WTC11 (cell line): Measurements from ENCODE around the gene FAM228B. TPM values are rescaled to one million over a fixed set of nuclear protein-coding genes. Genes with fewer than 3 reads are reported as not detected.

Experiments
- ATAC-seq: fragments of 200-7000 bp; cut with Tn5 transposase; 2 replicates; pipeline ENCODE4 v1.10.0; 2021; ENCODE audit warnings: mild to moderate bottlenecking, moderate library complexity
- CTCF ChIA-PET: fragments of 300-600 bp; sonication (Branson Sonifier 250); formaldehyde crosslinking; loops from one replicate; lab custom pipeline; 2021; ENCODE audit warnings: antibody characterized with exemption; lab: Charles Lee
- POLR2A ChIA-PET: fragments of 350-600 bp; sonication (Branson Sonifier 250); formaldehyde crosslinking; loops from one replicate; lab custom pipeline; 2021; ENCODE audit warnings: antibody characterized with exemption; lab: Charles Lee
- DNase-seq: peaks from one replicate; pipeline ENCODE4 v3.0.0; 2021; ENCODE audit warnings: low spot score
- H3K27ac Mint-ChIP-seq: 2 replicates; pipeline ENCODE4 v1.8.0; 2021; ENCODE audit warnings: mixed read lengths
- H3K27me3 Mint-ChIP-seq: 2 replicates; pipeline ENCODE4 v1.8.0; 2021; ENCODE audit warnings: low read depth, mild to moderate bottlenecking, moderate library complexity, mixed read lengths
- H3K36me3 Mint-ChIP-seq: 2 replicates; pipeline ENCODE4 v1.8.0; 2021; ENCODE audit warnings: mixed read lengths
- H3K4me1 Mint-ChIP-seq: 2 replicates; pipeline ENCODE4 v1.8.0; 2022; ENCODE audit warnings: mixed read lengths
- H3K4me3 Mint-ChIP-seq: 2 replicates; pipeline ENCODE4 v1.8.0; 2021; ENCODE audit warnings: mild to moderate bottlenecking, moderate library complexity, mixed read lengths
- H3K9me3 Mint-ChIP-seq: 2 replicates; pipeline ENCODE4 v1.8.0; 2021; ENCODE audit warnings: mixed read lengths
- ATF2 ChIP-seq: sonication (generic); formaldehyde crosslinking; IDR thresholded peaks from 2 replicates; pipeline ENCODE4 v1.8.1; 2022; ENCODE audit warnings: low read depth, missing genetic modification reagents, borderline replicate concordance
- ATF6 ChIP-seq: sonication (generic); formaldehyde crosslinking; IDR thresholded peaks from 2 replicates; pipeline ENCODE4 v1.8.1; 2023; ENCODE audit warnings: mild to moderate bottlenecking, missing genetic modification reagents
- CREB1 ChIP-seq: sonication (generic); formaldehyde crosslinking; IDR thresholded peaks from 2 replicates; pipeline ENCODE4 v1.8.0; 2023; ENCODE audit warnings: mild to moderate bottlenecking, missing genetic modification reagents
- CTCF ChIP-seq: fragments of 200-600 bp; IDR thresholded peaks from 2 replicates; pipeline ENCODE4 v1.8.0; 2022; ENCODE audit warnings: antibody characterized with exemption
- E2F1 ChIP-seq: sonication (generic); formaldehyde crosslinking; IDR thresholded peaks from 2 replicates; pipeline ENCODE4 v1.8.0; 2022; ENCODE audit warnings: mild to moderate bottlenecking, missing genetic modification reagents
- HMGXB4 ChIP-seq: sonication (generic); formaldehyde crosslinking; IDR thresholded peaks from 2 replicates; pipeline ENCODE4 v1.8.1; 2023; ENCODE audit warnings: mild to moderate bottlenecking, moderate library complexity, missing genetic modification reagents
- IRF1 ChIP-seq: sonication (generic); formaldehyde crosslinking; IDR thresholded peaks from 2 replicates; pipeline ENCODE4 v1.8.0; 2023; ENCODE audit warnings: missing genetic modification reagents
- KAT7 ChIP-seq: sonication (generic); formaldehyde crosslinking; IDR thresholded peaks from 2 replicates; pipeline ENCODE4 v1.8.1; 2023; ENCODE audit warnings: missing genetic modification reagents, mild to moderate bottlenecking, borderline replicate concordance
- SOX15 ChIP-seq: fragments of 250-450 bp; sonication (Bioruptor Pico); IDR thresholded peaks from 2 replicates; pipeline ENCODE4 v1.9.0; 2021; ENCODE audit warnings: mild to moderate bottlenecking
- USF2 ChIP-seq: sonication (generic); formaldehyde crosslinking; IDR thresholded peaks from 2 replicates; pipeline ENCODE4 v1.8.1; 2023; ENCODE audit warnings: mild to moderate bottlenecking, missing genetic modification reagents, moderate library complexity
- ZBTB43 ChIP-seq: sonication (generic); formaldehyde crosslinking; IDR thresholded peaks from 2 replicates; pipeline ENCODE4 v1.8.1; 2023; ENCODE audit warnings: mild to moderate bottlenecking, missing genetic modification reagents
- ZNF121 ChIP-seq: sonication (generic); formaldehyde crosslinking; IDR thresholded peaks from 2 replicates; pipeline ENCODE4 v1.8.0; 2023; ENCODE audit warnings: missing genetic modification reagents
- ZNF532 ChIP-seq: fragments of 250-450 bp; sonication (Bioruptor Pico); IDR thresholded peaks from 2 replicates; pipeline ENCODE4 v1.9.0; 2021; ENCODE audit warnings: mild to moderate bottlenecking, borderline replicate concordance
- total RNA-seq: library from RNA; stranded (reverse); gene quantifications from 3 replicates; pipeline ENCODE4 v1.2.3, GENCODE V29; 2021

FAM228B gene
- total RNA-seq, 1 experiment from 2014 or later: 2.7 TPM

- DNase-seq: no peak
- CTCF ChIA-PET: interaction anchor here (2.5 kb wide), 1 partner anchor 19 kb away, joined by 8 read pairs; the partner anchor contains the start of gene TP53I3
These were observed 20.6 kb upstream of the FAM228B start for GRCh38 chr2:24102677-24103076.

More at GRCh38 chr2:24102677-24103076, 20.6 kb upstream of the FAM228B start:
- ATAC-seq: no peak
- H3K36me3 Mint-ChIP-seq: peaks cover 9% of the 10 kb centered on the region
- no peak for TF ChIP-seq ATF2 (CRISPR knock-in tag)
- no peak for TF ChIP-seq SOX15 (CRISPR knock-in tag)
- TF ChIP-seq ZNF532 (CRISPR knock-in tag): no peak
- no peak for TF ChIP-seq ZNF121
- no peak for TF ChIP-seq E2F1 (CRISPR knock-in tag)
- no peak for TF ChIP-seq HMGXB4 (CRISPR knock-in tag)
- TF ChIP-seq ZBTB43 (CRISPR knock-in tag): no peak
- no peak for TF ChIP-seq CTCF
- TF ChIP-seq USF2 (CRISPR knock-in tag): no peak
- no peak for TF ChIP-seq KAT7 (CRISPR knock-in tag)
- TF ChIP-seq IRF1 (CRISPR knock-in tag): no peak
- no peak for TF ChIP-seq ATF6 (CRISPR knock-in tag)
- TF ChIP-seq CREB1 (CRISPR knock-in tag): no peak
- H3K27ac Mint-ChIP-seq: no peak overlapping the region
- 0 out of 2 replicates have a peak, but pooled peaks cover 4% of the 10 kb centered on the region for H3K4me1 Mint-ChIP-seq
- POLR2A ChIA-PET: no interaction called here
- no peak overlapping the region for H3K4me3 Mint-ChIP-seq
- peaks cover 24% of the 10 kb centered on the region for H3K27me3 Mint-ChIP-seq
- H3K9me3 Mint-ChIP-seq: peaks cover 24% of the 10 kb centered on the region
